OCI-LY3 (cell line): ENCODE results near the gene ASCL2.

ENCODE experiments used
- H2AFZ ChIP-seq: fragments of 200-600, 300-600 bp; shearing (Covaris generic); 2 replicates; pipeline ENCODE4 v1.6.0; 2014; ENCODE audit warnings: antibody characterized with exemption, low read depth, low read length
- H3K27ac ChIP-seq: fragments of 200-600, 300-600 bp; sonication (generic); 2 replicates; pipeline ENCODE4 v1.5.1; 2014; ENCODE audit warnings: mild to moderate bottlenecking, low read length, moderate library complexity, mixed read lengths
- H3K27me3 ChIP-seq: fragments of 200-600, 300-600 bp; sonication (generic); 2 replicates; pipeline ENCODE4 v1.6.1; 2014; ENCODE audit warnings: low read depth, low read length, mixed read lengths
- H3K36me3 ChIP-seq: fragments of 200-600, 300-600 bp; sonication (generic); replicated peaks from 2 replicates; pipeline ENCODE3; 2014; ENCODE audit warnings: low read depth, low read length, mixed read lengths
- H3K4me1 ChIP-seq: fragments of 300-600, 200-600 bp; sonication (generic); 2 replicates; pipeline ENCODE4 v1.6.1; 2014; ENCODE audit warnings: low read length, mixed read lengths
- H3K4me2 ChIP-seq: fragments of 200-600, 300-600 bp; sonication (generic); 2 replicates; pipeline ENCODE4 v1.6.1; 2014; ENCODE audit warnings: low read length, mixed read lengths
- H3K4me3 ChIP-seq: fragments of 300-600, 200-600 bp; sonication (generic); 2 replicates; pipeline ENCODE4 v1.5.1; 2014; ENCODE audit warnings: antibody characterized with exemption, mild to moderate bottlenecking, low read length, moderate library complexity
- H3K79me2 ChIP-seq: fragments of 300-600, 200-600 bp; shearing (Covaris generic); 2 replicates; pipeline ENCODE4 v1.6.1; 2014; ENCODE audit warnings: mild to moderate bottlenecking, low read length, mixed read lengths
- H3K9ac ChIP-seq: fragments of 300-600, 200-600 bp; shearing (Covaris generic); 2 replicates; pipeline ENCODE4 v1.6.0; 2014; ENCODE audit warnings: mild to moderate bottlenecking, low read length, moderate library complexity
- H3K9me3 ChIP-seq: fragments of 200-600, 300-600 bp; shearing (Covaris generic); 2 replicates; pipeline ENCODE4 v1.6.1; 2014; ENCODE audit warnings: low read length, mixed read lengths; ENCODE audit not compliant: insufficient read depth
- H4K20me1 ChIP-seq: fragments of 200-600, 300-600 bp; sonication (generic); 2 replicates; pipeline ENCODE4 v1.6.1; 2016; ENCODE audit warnings: low read length, mixed read lengths; ENCODE audit not compliant: insufficient read depth
- EZH2phosphoT487 ChIP-seq: fragments of 200-600 bp; shearing (Covaris generic); IDR thresholded peaks from 2 replicates; pipeline ENCODE4 v1.6.1; 2018; ENCODE audit warnings: antibody characterized with exemption, mixed run types, low read depth
- TF ChIP-seq, protein P1 (sequence below): fragments of 200-600, 300-600 bp; sonication (generic); IDR thresholded peaks from 2 replicates; pipeline ENCODE4 v1.5.1; 2014; ENCODE audit warnings: antibody characterized with exemption, low read length, low read depth

Gene ASCL2

DNA sequence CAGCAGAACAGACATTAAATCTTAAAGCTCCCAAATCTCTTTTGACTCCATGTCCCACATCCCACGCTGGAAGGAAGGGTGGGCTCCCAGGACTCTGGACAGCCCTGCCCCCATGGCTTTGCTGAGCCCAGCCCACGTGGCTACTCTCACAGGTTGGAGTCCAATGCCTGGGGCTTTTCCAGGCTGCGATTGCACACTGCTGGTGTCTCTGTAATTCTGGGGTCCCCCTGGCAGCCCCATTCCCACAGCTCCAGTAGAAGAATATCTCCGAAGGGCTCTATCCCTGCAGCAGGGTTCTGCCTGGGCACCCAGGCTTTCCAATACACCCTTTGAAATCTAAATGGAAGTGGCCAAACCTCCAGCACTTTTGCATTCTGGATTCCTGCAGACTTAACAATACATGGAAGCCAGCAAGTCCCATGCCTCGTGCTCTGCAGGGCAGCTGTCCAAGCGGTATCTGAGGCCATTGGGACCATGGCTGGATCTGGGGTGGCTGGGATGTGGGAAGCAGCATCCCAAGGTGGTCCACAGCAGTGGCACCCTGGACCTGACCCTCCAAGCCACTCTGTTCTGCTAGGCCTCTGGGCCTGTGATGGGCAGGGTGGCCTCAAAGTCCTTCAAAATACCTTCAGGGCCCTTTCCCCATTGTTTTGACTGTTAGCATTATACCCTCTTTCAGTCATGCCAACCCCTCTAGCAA lies 50.9 kb downstream of the ASCL2 start:
- TF ChIP-seq, protein P1, sequence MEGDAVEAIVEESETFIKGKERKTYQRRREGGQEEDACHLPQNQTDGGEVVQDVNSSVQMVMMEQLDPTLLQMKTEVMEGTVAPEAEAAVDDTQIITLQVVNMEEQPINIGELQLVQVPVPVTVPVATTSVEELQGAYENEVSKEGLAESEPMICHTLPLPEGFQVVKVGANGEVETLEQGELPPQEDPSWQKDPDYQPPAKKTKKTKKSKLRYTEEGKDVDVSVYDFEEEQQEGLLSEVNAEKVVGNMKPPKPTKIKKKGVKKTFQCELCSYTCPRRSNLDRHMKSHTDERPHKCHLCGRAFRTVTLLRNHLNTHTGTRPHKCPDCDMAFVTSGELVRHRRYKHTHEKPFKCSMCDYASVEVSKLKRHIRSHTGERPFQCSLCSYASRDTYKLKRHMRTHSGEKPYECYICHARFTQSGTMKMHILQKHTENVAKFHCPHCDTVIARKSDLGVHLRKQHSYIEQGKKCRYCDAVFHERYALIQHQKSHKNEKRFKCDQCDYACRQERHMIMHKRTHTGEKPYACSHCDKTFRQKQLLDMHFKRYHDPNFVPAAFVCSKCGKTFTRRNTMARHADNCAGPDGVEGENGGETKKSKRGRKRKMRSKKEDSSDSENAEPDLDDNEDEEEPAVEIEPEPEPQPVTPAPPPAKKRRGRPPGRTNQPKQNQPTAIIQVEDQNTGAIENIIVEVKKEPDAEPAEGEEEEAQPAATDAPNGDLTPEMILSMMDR: no peak
- TF ChIP-seq EZH2phosphoT487: no peak
- Histone ChIP-seq H4K20me1 (no peaks in the 10 kb centered on the region), H3K27me3 (peaks cover 23% of the 10 kb centered on the region), H3K4me2 (no peak overlapping the region), H3K36me3 (no peaks in the 10 kb centered on the region), H3K79me2 (no peaks in the 10 kb centered on the region), H3K9ac (no peak overlapping the region), H3K4me1 (peaks cover 7% of the 10 kb centered on the region; the same call in 1 of the 2 replicates), H3K27ac (no peak overlapping the region), H2AFZ (no peak overlapping the region), H3K4me3 (no peak overlapping the region), H3K9me3 (no peaks in the 10 kb centered on the region)
